Kidney (tissue), 14 donors: ENCODE data around the gene COL6A2. TPM values are rescaled to one million over a fixed set of nuclear protein-coding genes. Genes with fewer than 3 reads are reported as not detected.

Experiments
- DNase-seq, 5 donors: peaks; one replicate each; pipeline ENCODE4 v3.0.0-alpha.2; 2013 to 2020
- FAIRE-seq: peaks from 2 replicates; lab custom pipeline; 2012; peaks lifted over from hg19 to GRCh38; lab: Jason Lieb, UNC
- H3K27ac ChIP-seq, 2 donors: one replicate each; pipeline ENCODE4 v1.7.0; 2013; ENCODE audit warnings: low read depth in 2 of 2, low read length in 2 of 2, inconsistent platforms in 1 of 2
- H3K27me3 ChIP-seq: one replicate; pipeline ENCODE4 v1.7.1; 2013; ENCODE audit warnings: low read length, inconsistent platforms; ENCODE audit not compliant: control insufficient read depth, insufficient read depth
- H3K36me3 ChIP-seq, 3 donors: one replicate each; pipeline versions ENCODE4 v1.7.0 to v1.7.1; 2013; ENCODE audit warnings: low read length in 3 of 3, control low read depth in 1 of 3, inconsistent platforms in 1 of 3; ENCODE audit not compliant: insufficient read depth in 3 of 3, control insufficient read depth in 2 of 3
- H3K4me1 ChIP-seq, 3 donors: one replicate each; pipeline versions ENCODE4 v1.7.0 to v1.7.1; 2013; ENCODE audit warnings: low read length in 3 of 3, inconsistent platforms in 1 of 3, low read depth in 1 of 3; ENCODE audit not compliant: control insufficient read depth in 2 of 3, insufficient read depth in 2 of 3
- H3K4me3 ChIP-seq, 3 donors: one replicate each; pipeline versions ENCODE4 v1.7.0 to v1.8.1; 2013; ENCODE audit warnings: low read length in 3 of 3, control low read depth in 1 of 3, inconsistent platforms in 1 of 3
- H3K9ac ChIP-seq, 3 donors: one replicate each; pipeline versions ENCODE4 v1.7.0 to v1.7.1; 2013; ENCODE audit warnings: low read length in 3 of 3, control low read depth in 1 of 3, inconsistent platforms in 1 of 3
- H3K9me3 ChIP-seq, 3 donors: one replicate each; pipeline versions ENCODE4 v1.7.0 to v1.7.1; 2013; ENCODE audit warnings: low read length in 3 of 3, control low read depth in 1 of 3, inconsistent platforms in 1 of 3; ENCODE audit not compliant: control insufficient read depth in 2 of 3, insufficient read depth in 1 of 3
- intact Hi-C: fragments of 100-400 bp; cut with DNase I; formaldehyde crosslinking; loops from one replicate; pipeline ENCODE4 v1.11.1; 2022
- polyA plus RNA-seq: library from polyadenylated mRNA; stranded (reverse); fragments of 350-450 nt; fragmentation: Illumina TruSeq; extraction: RNeasy Lipid Tissue Mini Kit (QIAGEN cat#74804); gene quantifications from one replicate; pipeline ENCODE4 v1.2.3, GENCODE V29; 2014; ENCODE audit warnings: low read depth, low replicate concordance; ENCODE audit not compliant: insufficient read depth
- total RNA-seq: library from RNA; stranded (reverse); fragmentation: NEBNext Ultra II Directional; extraction: Animal tissue kit (Norgen Biotek cat#: 25700); gene quantifications from one replicate; pipeline ENCODE4 v1.2.1, GENCODE V29; 2021
- TF ChIP-seq, protein P1 (sequence below): IDR thresholded peaks from 3 replicates; pipeline ENCODE4 v1.5.1; 2012; ENCODE audit warnings: mild to moderate bottlenecking, moderate library complexity, borderline replicate concordance; ENCODE audit not compliant: insufficient read depth; ENCODE audit errors: extremely low read depth
- donor health status: control.
- donor health status: control.
- donor health status: control.
- donor health status: control.
- donor health status: control.
- donor health status: DM: yes; HTN: yes; CAD: no.
- donor health status: Normal renal cell carcinoma (clear cell type).

COL6A2 gene
- total and polyA plus RNA-seq, 2 donors from 2014 or later = 52.4 to 174 TPM

DNA sequence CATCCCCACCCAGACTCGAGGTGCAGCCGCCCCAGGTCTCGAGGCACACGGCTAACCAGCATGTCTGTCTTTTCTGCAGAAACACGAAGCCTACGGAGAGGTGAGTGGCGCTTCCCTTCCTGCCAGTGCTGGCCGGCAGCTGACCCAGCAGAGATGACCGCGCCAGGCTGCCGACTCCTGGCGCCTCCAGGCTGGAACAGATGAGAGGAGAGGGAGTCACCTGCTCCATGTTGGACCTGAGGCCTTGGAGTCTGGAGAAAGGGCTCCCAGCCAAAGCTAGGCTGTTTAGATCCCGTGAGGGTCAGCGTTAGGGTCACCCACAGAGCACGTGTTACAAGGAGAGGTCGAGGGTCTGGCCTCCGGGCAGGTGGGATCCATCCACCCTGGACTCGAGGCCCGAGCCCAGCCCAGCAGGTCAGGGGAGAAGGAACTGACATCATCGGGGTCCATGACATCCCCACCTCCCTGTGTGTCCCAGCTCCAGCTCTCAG, 14.9 kb downstream of the COL6A2 start:
- Histone ChIP-seq H3K9me3 (peaks cover 0 to 7% (median 3%) of the 10 kb centered on the region in 3 donors), H3K4me3 (no peak overlapping the region), H3K36me3 (peaks cover 0 to 5% (median 0%) of the 10 kb centered on the region in 3 donors), H3K27me3 (no peaks in the 10 kb centered on the region), H3K27ac (no peak overlapping the region), H3K4me1 (no peaks in the 10 kb centered on the region), H3K9ac (no peak overlapping the region)
- intact Hi-C loops = no loop called here
- no peak for FAIRE-seq
- peak in 2 of 5 donors; percentile 25 to 55 for DNase-seq
- TF ChIP-seq, protein P1, sequence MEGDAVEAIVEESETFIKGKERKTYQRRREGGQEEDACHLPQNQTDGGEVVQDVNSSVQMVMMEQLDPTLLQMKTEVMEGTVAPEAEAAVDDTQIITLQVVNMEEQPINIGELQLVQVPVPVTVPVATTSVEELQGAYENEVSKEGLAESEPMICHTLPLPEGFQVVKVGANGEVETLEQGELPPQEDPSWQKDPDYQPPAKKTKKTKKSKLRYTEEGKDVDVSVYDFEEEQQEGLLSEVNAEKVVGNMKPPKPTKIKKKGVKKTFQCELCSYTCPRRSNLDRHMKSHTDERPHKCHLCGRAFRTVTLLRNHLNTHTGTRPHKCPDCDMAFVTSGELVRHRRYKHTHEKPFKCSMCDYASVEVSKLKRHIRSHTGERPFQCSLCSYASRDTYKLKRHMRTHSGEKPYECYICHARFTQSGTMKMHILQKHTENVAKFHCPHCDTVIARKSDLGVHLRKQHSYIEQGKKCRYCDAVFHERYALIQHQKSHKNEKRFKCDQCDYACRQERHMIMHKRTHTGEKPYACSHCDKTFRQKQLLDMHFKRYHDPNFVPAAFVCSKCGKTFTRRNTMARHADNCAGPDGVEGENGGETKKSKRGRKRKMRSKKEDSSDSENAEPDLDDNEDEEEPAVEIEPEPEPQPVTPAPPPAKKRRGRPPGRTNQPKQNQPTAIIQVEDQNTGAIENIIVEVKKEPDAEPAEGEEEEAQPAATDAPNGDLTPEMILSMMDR = no peak

DNA sequence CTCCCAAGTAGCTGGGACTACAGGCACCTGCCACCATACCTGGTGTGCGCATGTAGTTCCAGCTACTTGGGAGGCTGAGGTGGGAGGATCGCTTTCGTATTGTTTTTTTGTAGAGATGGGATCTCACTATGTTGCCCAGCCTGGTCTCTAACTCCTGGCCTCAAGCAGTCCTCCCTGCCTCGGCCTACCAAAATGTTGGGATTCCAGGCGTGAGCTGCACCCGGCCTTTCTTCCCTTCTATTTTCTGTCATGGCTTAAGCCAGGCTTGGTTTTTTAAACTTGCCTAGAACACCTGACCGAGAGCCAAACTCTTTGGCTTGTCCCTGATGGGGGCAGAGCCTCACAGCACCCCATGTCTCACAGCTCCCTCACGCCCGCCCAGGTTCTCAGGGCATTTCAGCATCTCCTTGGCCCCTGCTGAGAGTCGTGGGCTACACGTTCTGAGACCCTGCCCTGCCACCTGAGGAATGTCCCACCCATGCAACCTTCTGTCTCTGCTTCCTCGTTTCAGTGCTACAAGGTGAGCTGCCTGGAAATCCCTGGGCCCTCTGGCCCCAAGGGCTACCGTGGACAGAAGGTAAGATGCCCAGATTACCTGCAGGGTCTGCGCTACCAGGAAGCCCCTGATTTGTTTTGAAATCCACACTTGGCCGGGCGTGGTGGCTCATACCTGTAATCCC, 15.7 kb downstream of the COL6A2 start:
- no peaks in the 10 kb centered on the region for H3K27me3 ChIP-seq
- no peak overlapping the region for H3K27ac ChIP-seq
- FAIRE-seq (no peak), DNase-seq (peak in 2 of 5 donors; percentile 8 to 19)
- intact Hi-C loops = no loop called here
- peaks cover 0 to 5% (median 0%) of the 10 kb centered on the region in 3 donors for H3K36me3 ChIP-seq
- no peaks in the 10 kb centered on the region for H3K4me1 ChIP-seq
- TF ChIP-seq, protein P1 = no peak
- H3K4me3 ChIP-seq = no peak overlapping the region
- no peak overlapping the region for H3K9ac ChIP-seq
- peaks cover 0 to 3% (median 0%) of the 10 kb centered on the region in 3 donors for H3K9me3 ChIP-seq

DNA sequence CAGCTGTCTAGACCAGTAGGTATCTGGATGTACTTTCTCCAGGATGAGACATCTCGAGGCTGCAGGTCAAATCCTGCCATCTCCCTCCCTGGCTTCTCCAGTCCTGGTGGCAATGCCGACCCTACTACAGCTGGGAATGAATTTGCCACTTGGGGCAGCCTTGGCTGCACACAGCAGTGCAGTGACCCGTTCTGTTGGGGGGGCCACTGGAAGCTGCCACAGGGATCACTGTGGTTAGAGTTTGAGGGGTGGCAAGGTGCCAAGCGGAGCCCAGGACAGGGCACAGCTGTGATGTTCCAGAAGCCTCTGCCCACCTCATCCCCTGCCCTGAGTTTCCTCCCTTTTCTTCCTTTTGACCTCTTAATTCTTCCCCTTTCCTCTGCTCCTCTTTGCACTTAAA, 17.1 kb downstream of the COL6A2 start:
- FAIRE-seq = no peak

More for the DNA sequence above, 17.1 kb downstream of the COL6A2 start:
- intact Hi-C loops = no loop called here
- TF ChIP-seq, protein P1 = no peak
- H3K27ac ChIP-seq = no peak overlapping the region
- no peak overlapping the region for H3K4me3 ChIP-seq
- peaks cover 0 to 5% (median 0%) of the 10 kb centered on the region in 3 donors for H3K36me3 ChIP-seq
- no peaks in the 10 kb centered on the region for H3K4me1 ChIP-seq
- no peaks in the 10 kb centered on the region for H3K27me3 ChIP-seq
- DNase-seq = peak in 2 of 5 donors; percentile 24 to 58
- peaks cover 0 to 3% (median 0%) of the 10 kb centered on the region in 3 donors for H3K9me3 ChIP-seq
- H3K9ac ChIP-seq = no peak overlapping the region
